Lower lobe of right lung (tissue), 2 donors: ENCODE data around the gene LIF. TPM values are rescaled to one million over a fixed set of nuclear protein-coding genes. Genes with fewer than 3 reads are reported as not detected.

Source experiments
- ATAC-seq, 2 donors: fragments of 200-7000 bp; cut with Tn5 transposase; one replicate each; pipeline ENCODE4 v1.9.1; 2020 to 2022; ENCODE audit warnings: mild to moderate bottlenecking in 2 of 2, moderate library complexity in 2 of 2
- DNase-seq: peaks from one replicate; pipeline ENCODE4 v3.0.0-alpha.2; 2020
- H3K27ac ChIP-seq: fragments of 200-600 bp; one replicate; pipeline ENCODE4 v1.8.0; 2022
- H3K27me3 ChIP-seq: fragments of 200-600 bp; one replicate; pipeline ENCODE4 v1.8.0; 2022; ENCODE audit warnings: low read depth
- H3K36me3 ChIP-seq: fragments of 200-600 bp; one replicate; pipeline ENCODE4 v1.8.0; 2022; ENCODE audit warnings: mild to moderate bottlenecking
- H3K4me1 ChIP-seq: fragments of 200-600 bp; one replicate; pipeline ENCODE4 v1.8.0; 2022
- H3K4me3 ChIP-seq: fragments of 200-600 bp; one replicate; pipeline ENCODE4 v1.8.0; 2022; ENCODE audit warnings: mild to moderate bottlenecking
- H3K9me3 ChIP-seq: fragments of 200-600 bp; one replicate; pipeline ENCODE4 v1.8.0; 2022
- intact Hi-C: fragments of 100-400 bp; cut with DNase I; formaldehyde crosslinking; loops from one replicate; pipeline ENCODE4 v1.11.0; 2022
- total RNA-seq: library from RNA; stranded (reverse); fragmentation: NEBNext Ultra II Directional; extraction: Animal tissue kit (Norgen Biotek cat#: 25700); gene quantifications from one replicate; pipeline ENCODE4 v1.2.1, GENCODE V29; 2021
- TF ChIP-seq, protein P1 (sequence below): fragments of 200-600 bp; IDR thresholded peaks from one replicate; pipeline ENCODE4 v1.8.0; 2022; ENCODE audit warnings: antibody characterized with exemption, mild to moderate bottlenecking
- donor health status: DM: no; HTN: yes; CAD: no; lungs with severe emphysema.

Gene LIF
- total RNA-seq, 1 donor from 2014 or later: 3.1 TPM

- TF ChIP-seq, protein P1, sequence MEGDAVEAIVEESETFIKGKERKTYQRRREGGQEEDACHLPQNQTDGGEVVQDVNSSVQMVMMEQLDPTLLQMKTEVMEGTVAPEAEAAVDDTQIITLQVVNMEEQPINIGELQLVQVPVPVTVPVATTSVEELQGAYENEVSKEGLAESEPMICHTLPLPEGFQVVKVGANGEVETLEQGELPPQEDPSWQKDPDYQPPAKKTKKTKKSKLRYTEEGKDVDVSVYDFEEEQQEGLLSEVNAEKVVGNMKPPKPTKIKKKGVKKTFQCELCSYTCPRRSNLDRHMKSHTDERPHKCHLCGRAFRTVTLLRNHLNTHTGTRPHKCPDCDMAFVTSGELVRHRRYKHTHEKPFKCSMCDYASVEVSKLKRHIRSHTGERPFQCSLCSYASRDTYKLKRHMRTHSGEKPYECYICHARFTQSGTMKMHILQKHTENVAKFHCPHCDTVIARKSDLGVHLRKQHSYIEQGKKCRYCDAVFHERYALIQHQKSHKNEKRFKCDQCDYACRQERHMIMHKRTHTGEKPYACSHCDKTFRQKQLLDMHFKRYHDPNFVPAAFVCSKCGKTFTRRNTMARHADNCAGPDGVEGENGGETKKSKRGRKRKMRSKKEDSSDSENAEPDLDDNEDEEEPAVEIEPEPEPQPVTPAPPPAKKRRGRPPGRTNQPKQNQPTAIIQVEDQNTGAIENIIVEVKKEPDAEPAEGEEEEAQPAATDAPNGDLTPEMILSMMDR: no peak
- Histone ChIP-seq H3K4me1 (peaks cover 6% of the 10 kb centered on the region), H3K27me3 (peaks cover 6% of the 10 kb centered on the region), H3K36me3 (no peaks in the 10 kb centered on the region), H3K4me3 (no peak overlapping the region), H3K27ac (no peak overlapping the region), H3K9me3 (no peaks in the 10 kb centered on the region)
- intact Hi-C loops: no loop called here
- ATAC-seq: no peak
- DNase-seq: no peak
These were observed 16.2 kb downstream of the LIF start for GRCh38 chr22:30230330-30230729.

DNA sequence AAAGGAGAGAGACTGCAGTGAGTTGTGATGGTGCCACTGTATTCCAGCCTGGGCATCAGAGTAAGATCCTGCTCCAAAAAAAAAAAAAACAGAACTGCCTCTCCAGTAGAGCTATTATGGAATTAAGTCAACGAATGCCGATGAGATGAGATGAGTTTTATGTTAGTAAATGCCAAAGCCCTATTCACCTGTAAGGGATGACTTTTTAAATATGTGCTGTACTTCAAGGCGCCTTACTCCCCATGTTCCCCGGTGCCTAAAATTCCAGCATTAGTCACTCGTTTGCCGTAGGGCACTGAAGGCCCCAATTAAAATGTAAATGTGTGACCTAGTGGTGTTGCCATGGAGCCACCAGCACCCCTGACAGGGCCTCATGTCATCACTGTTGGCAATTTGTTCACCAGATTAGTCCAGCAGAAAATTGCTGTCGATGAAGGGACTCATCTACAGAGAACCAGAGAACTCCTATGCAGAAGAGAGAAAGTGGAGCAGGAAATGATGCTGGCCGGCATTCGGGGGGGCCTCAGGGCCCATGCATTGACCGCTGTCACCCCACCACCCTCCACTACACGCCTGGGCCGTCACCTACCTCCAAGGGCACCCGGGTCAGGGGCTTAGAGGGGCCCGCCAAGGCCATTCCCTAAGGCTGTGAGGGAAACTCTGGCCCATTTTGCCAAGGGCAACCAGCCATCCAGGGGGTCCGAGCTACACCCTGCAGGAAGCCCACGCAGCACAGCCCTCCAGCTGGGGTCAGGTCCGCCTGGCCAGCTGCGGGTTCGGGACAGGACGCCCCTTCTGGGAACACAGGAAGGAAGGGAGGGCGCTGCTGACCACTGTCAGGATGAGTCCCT lies 17.8 kb downstream of the LIF start:
- no peak overlapping the region for H3K4me3 ChIP-seq
- no peaks in the 10 kb centered on the region for H3K4me1 ChIP-seq
- H3K27ac ChIP-seq: no peak overlapping the region
- DNase-seq (no peak), ATAC-seq (peak; percentile 28 to 78)
- TF ChIP-seq, protein P1: no peak
- H3K9me3 ChIP-seq: no peaks in the 10 kb centered on the region
- intact Hi-C loops: no loop called here
- no peaks in the 10 kb centered on the region for H3K36me3 ChIP-seq
- H3K27me3 ChIP-seq: peaks cover 8% of the 10 kb centered on the region

DNA sequence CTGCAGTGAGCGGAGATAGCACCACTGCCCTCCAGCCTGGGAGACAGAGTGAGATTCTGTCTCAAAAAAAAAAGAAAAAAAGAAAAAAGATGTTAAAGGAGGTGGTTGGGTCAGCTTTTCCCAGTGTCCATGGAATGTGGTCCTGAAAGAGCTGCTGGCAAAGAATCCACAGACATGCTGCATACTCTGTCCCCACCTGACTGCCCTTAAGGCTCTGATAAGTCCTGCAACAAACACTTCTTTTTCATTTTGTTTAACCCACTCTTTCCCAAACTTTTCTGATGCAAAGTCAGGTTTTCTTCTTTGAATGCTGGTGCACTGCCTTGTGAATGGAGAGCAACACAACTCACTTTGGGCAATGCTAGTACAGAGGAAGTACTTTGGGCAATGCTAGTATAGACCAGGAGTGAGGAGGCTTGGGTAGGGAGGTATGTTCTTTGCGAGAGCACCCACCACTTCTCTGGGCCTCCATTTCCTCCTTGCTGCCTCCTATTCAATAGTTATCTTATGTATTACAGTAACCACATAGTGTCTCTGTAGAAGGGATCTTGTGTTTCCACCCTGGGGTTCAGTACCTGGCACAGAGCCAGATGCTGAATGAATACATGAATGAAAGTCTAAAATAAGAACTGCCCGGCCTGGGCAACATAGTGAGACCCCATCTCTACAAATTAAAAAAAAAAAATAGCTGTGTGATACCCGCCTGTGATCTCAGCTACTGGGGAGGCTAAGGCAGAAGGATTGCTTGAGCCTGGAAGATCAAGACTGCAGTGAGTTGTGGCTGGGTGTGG lies 18.9 kb downstream of the LIF start:
- ATAC-seq (no peak), DNase-seq (no peak)
- Histone ChIP-seq H3K9me3 (no peaks in the 10 kb centered on the region), H3K27ac (no peak overlapping the region), H3K27me3 (peaks cover 9% of the 10 kb centered on the region), H3K36me3 (no peaks in the 10 kb centered on the region), H3K4me3 (no peak overlapping the region), H3K4me1 (no peaks in the 10 kb centered on the region)
- intact Hi-C loops: no loop called here
- TF ChIP-seq, protein P1: no peak

DNA sequence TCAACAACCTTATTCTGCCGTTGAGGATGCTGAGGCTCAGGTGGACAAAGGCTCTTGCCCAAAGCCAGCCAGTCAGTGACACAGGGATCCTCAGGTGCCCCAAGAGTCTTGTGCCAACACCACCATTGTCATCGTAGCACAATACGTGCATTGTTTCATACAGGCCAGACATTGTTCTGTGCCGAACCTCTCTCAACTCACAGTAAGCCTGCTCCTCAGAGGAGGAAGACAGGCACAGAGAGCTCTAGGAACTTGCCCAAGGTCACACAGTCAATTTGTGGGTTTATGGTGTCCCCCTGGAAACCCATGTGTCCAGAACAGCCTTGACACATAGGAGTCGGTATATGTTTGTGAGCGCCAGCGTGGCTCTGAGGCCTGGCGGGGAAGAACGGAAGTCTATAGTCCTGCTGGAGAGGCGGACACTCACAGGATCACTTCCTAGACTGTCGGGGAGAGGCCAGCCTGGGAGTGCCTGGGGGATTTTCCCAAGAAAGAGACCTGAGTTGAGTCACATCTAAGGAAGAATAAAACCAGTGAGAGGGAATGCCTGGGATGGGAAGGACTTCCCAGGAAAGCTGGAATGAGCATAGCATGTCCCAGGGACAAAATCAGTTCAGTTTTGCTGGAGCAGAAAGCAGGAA lies 20.2 kb downstream of the LIF start:
- Histone ChIP-seq H3K36me3 (no peaks in the 10 kb centered on the region), H3K27me3 (peaks cover 5% of the 10 kb centered on the region), H3K9me3 (no peaks in the 10 kb centered on the region), H3K27ac (no peak overlapping the region), H3K4me3 (no peak overlapping the region), H3K4me1 (peaks cover under 1% of the 10 kb centered on the region)
- intact Hi-C loops: no loop called here
- ATAC-seq: no peak
- TF ChIP-seq, protein P1: no peak
- no peak for DNase-seq

- peaks cover 9% of the 10 kb centered on the region for H3K4me1 ChIP-seq
- DNase-seq (no peak), ATAC-seq (no peak)
- no peaks in the 10 kb centered on the region for H3K9me3 ChIP-seq
- no peaks in the 10 kb centered on the region for H3K36me3 ChIP-seq
- TF ChIP-seq, protein P1: no peak
- intact Hi-C loops: no loop called here
- no peak overlapping the region for H3K27ac ChIP-seq
- no peak overlapping the region for H3K4me3 ChIP-seq
- peaks cover 5% of the 10 kb centered on the region for H3K27me3 ChIP-seq
These were observed 21.2 kb downstream of the LIF start for GRCh38 chr22:30225220-30225927.
